ENCODE results near the gene FGF10. TPM values are rescaled to one million over a fixed set of nuclear protein-coding genes. Genes with fewer than 3 reads are reported as not detected.

The FGF10 gene
- total RNA-seq, 1 donor from 2014 or later = 1.6 TPM

GRCh38 chr5:44275329-44275728 lies 113.9 kb downstream of the FGF10 start:
- DNase-seq = no peak
- no peak for ATAC-seq (ENCODE audit: poor library complexity)
- intact Hi-C loops (cut with DNase I) = no loop called here

GRCh38 chr5:44267909-44268308 lies 121.3 kb downstream of the FGF10 start:
- intact Hi-C loops (cut with DNase I) = no loop called here
- DNase-seq (no peak), ATAC-seq (ENCODE audit: poor library complexity) (no peak)

DNA sequence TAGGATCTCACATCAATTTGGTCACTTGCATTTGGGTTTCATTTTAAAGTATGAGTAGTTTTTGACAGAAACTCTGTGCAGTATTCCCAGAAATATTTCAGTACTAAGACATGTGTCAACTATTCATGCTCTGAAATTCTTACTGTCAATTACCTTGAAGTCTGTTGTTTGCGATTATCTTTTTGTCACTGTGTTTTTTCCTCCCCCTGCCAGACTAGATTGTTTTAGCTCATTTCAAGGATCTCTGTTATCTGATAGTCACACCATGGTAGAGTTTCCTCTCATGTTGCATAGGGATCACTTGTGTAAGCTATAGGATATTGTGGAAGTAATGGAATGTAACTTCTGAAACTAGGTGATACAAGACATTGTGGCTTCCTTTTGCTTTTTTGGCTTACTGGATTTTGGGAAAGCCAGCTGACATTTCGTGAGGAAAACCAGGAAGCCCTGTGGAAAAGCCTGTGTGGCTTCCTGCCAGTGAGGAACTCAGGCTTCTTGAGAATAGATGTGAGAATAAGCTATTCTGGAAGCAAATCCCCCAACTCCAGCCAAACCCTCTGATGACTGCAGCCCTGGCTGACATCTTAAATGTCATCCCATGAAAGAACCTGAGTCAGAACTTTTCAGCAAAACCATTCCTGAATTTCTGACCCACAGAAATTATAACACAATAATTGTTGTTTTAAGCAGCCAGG lies 122.2 kb downstream of the FGF10 start:
- ATAC-seq (ENCODE audit: poor library complexity) = peak; percentile 49
- intact Hi-C loops (cut with DNase I) = no loop called here
- peak; percentile 51 for DNase-seq

GRCh38 chr5:44265713-44266112 lies 123.5 kb downstream of the FGF10 start:
- intact Hi-C loops (cut with DNase I) = no loop called here
- ATAC-seq (ENCODE audit: poor library complexity) (no peak), DNase-seq (no peak)

DNA sequence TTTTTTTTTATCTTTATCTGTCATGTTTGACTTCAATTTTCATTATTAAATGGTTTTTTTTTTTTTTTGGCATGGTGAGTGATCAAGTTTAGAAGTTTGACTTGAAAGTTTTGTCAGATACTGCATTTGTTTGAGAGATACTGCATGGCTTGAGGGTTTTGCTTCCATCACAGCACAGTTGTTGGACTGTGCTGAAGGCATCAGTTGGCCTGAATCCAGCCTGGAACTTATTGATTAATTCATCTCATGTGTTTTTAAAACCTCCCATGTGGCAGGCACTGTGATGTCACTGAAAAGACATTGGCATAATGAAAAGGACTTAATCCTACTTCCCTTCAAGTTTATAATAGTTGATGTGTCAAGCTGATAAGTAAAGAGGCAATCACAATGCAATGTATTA lies 128.4 kb downstream of the FGF10 start:
- no peak for ATAC-seq (ENCODE audit: poor library complexity)
- intact Hi-C loops (cut with DNase I) = no loop called here
- DNase-seq = no peak

DNA sequence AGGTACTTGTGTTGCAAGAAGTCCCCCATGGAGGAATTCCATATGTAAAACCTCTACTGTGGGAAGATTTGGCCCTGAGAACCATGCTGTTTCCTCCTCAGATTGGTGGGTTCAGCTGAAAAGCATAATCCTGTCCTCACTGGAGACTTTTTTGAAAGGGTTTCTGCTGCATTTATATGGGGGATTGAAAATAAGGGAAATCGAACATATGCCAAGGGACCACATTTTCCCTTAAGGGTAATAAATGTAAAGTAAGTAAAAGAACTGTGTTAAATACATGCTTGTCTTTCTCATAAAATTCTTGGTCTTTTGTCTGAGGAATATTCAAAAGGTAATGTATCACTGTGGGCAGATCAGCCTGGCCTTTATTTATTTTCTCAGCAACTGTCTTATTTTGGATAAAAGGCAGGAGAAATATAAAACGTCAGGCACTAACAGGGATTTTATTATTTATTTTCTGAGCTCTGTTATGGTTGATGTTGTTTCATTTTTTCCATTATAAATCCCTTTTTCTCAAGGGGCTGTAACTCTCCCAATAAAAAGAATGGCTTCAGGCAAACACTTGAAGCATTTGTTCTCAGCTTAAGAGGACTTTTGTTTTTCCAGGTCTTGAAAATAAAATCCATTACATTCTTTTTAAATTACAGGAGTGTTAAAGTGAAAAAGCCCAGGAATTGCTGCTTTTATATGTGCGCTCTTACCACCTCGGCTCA lies 131.4 kb downstream of the FGF10 start:
- no peak for ATAC-seq (ENCODE audit: poor library complexity)
- intact Hi-C loops (cut with DNase I) = no loop called here
- no peak for DNase-seq

- ATAC-seq (ENCODE audit: poor library complexity) (no peak), DNase-seq (no peak)
- intact Hi-C loops (cut with DNase I) = no loop called here
These were observed 132.0 kb downstream of the FGF10 start for GRCh38 chr5:44257221-44257620.

Measured in Right ventricle myocardium superior (tissue), 1 donor.